GM23338 (cell line): ENCODE results near the gene FRRS1L.

Experiments used
- CREB1 ChIP-seq: fragments of 250-450 bp; sonication (Bioruptor Pico); IDR thresholded peaks from 2 replicates; pipeline ENCODE4 v1.5.0; 2020; ENCODE audit warnings: low read depth, mild to moderate bottlenecking, moderate library complexity
- CTCF ChIP-seq, 2 experiments: fragments of 200-600 bp in 1 of 2; sonication (generic) in 1 of 2; conservative IDR thresholded peaks; 2 replicates each; pipeline versions ENCODE4 v1.5.1 to v1.6.1; 2016 to 2017; ENCODE audit warnings: antibody characterized with exemption in 2 of 2, low read depth in 2 of 2, mild to moderate bottlenecking in 2 of 2, moderate library complexity in 1 of 2
- EZH2 ChIP-seq: fragments of 200-600 bp; sonication (generic); IDR thresholded peaks from one replicate; pipeline ENCODE4 v1.8.0; 2017; ENCODE audit warnings: antibody characterized with exemption, mild to moderate bottlenecking, low read depth; ENCODE audit not compliant: unreplicated experiment
- POLR2AphosphoS5 ChIP-seq: IDR thresholded peaks from 2 replicates; pipeline ENCODE4 v1.6.1; 2016; ENCODE audit warnings: antibody characterized with exemption, low read depth
- REST ChIP-seq: IDR thresholded peaks from one replicate; pipeline ENCODE4 v1.6.1; 2018; ENCODE audit warnings: antibody characterized with exemption; ENCODE audit not compliant: unreplicated experiment

- no peak for TF ChIP-seq CTCF (conservative IDR thresholded peaks at IDR 0.05; ENCODE audit: low read depth in 2 of 2)
- no peak for TF ChIP-seq REST
- no peak for TF ChIP-seq CREB1 (CRISPR knock-in tag)
- no peak for TF ChIP-seq POLR2AphosphoS5
- no peak for TF ChIP-seq EZH2
These were observed 5.9 kb upstream of the FRRS1L start for GRCh38 chr9:109172935-109173334.
